Fibroblast of mammary gland (primary cell): ENCODE measurements around the gene TEX29.
A peak's percentile ranks its signal among the peaks of the same experiment; 100 is the strongest.

ENCODE experiments used
- DNase-seq: peaks from one replicate; pipeline ENCODE4 v3.0.0-alpha.2; 2010; ENCODE audit warnings: low read depth
- H3K4me3 ChIP-seq: 2 replicates; pipeline ENCODE4 v1.5.1; 2011; ENCODE audit warnings: low read depth, mild to moderate bottlenecking, low read length, moderate library complexity; ENCODE audit not compliant: control insufficient read depth
- TF ChIP-seq, protein P1 (sequence below): conservative IDR thresholded peaks from 2 replicates; pipeline ENCODE4 v1.5.1; 2011; ENCODE audit warnings: low read depth, low read length, inconsistent platforms; ENCODE audit not compliant: control insufficient read depth, insufficient read depth

The TEX29 gene

DNA sequence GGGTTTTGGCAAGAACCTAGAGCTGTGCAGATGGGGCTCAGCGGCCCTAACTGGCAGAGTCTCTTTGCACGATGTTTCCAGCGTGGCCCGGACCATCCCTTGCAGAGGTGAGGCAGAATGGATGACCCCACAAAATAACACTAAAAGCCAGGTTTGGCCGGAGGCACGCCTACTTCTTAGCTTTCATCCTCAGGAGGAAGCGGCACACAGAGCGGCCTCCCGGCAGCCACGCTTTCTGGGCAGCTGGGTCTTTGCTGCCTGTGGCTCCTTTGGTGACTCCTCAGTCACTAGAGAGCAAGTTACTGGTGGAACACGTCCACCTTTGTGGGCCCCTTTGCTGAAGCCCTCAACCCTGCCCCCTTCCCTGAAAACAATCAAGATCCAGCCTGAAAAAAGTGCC lies 25.2 kb downstream of the TEX29 start:
- TF ChIP-seq, protein P1, sequence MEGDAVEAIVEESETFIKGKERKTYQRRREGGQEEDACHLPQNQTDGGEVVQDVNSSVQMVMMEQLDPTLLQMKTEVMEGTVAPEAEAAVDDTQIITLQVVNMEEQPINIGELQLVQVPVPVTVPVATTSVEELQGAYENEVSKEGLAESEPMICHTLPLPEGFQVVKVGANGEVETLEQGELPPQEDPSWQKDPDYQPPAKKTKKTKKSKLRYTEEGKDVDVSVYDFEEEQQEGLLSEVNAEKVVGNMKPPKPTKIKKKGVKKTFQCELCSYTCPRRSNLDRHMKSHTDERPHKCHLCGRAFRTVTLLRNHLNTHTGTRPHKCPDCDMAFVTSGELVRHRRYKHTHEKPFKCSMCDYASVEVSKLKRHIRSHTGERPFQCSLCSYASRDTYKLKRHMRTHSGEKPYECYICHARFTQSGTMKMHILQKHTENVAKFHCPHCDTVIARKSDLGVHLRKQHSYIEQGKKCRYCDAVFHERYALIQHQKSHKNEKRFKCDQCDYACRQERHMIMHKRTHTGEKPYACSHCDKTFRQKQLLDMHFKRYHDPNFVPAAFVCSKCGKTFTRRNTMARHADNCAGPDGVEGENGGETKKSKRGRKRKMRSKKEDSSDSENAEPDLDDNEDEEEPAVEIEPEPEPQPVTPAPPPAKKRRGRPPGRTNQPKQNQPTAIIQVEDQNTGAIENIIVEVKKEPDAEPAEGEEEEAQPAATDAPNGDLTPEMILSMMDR = no peak

GRCh38 chr13:111346101-111346680 lies 25.7 kb downstream of the TEX29 start:
- TF ChIP-seq, protein P1 = no peak
- no peak overlapping the region for H3K4me3 ChIP-seq
- no peak for DNase-seq

More for the DNA sequence above, 25.2 kb downstream of the TEX29 start:
- no peak for DNase-seq
- no peak overlapping the region for H3K4me3 ChIP-seq

GRCh38 chr13:111347438-111347837 lies 27.0 kb downstream of the TEX29 start:
- no peak for DNase-seq
- TF ChIP-seq, protein P1 = no peak
- H3K4me3 ChIP-seq = no peak overlapping the region

- TF ChIP-seq, protein P1 = no peak
- H3K4me3 ChIP-seq = no peak overlapping the region
- DNase-seq = no peak
Measured at GRCh38 chr13:111353508-111353907, 33.1 kb downstream of the TEX29 start.

GRCh38 chr13:111354789-111355188 lies 34.3 kb downstream of the TEX29 start:
- no peak for DNase-seq

GRCh38 chr13:111356795-111357194 lies 36.4 kb downstream of the TEX29 start:
- no peak overlapping the region for H3K4me3 ChIP-seq
- DNase-seq = no peak
- TF ChIP-seq, protein P1 = no peak

More at GRCh38 chr13:111354789-111355188, 34.3 kb downstream of the TEX29 start:
- TF ChIP-seq, protein P1 = no peak
- no peak overlapping the region for H3K4me3 ChIP-seq

GRCh38 chr13:111359237-111359915 lies 38.9 kb downstream of the TEX29 start:
- DNase-seq = peak; percentile 34
- TF ChIP-seq, protein P1 = peak; percentile 11
- H3K4me3 ChIP-seq = no peak overlapping the region
